HG02840 (cell line): ENCODE measurements around the gene CAV2.

Source experiments
- ATAC-seq: cut with Tn5 transposase; IDR thresholded peaks from one replicate; pipeline ENCODE4 v1.9.1; 2021; ENCODE audit warnings: mild to moderate bottlenecking, moderate library complexity, moderate number of reproducible peaks; ENCODE audit not compliant: unreplicated experiment, low FRiP score

The CAV2 gene

GRCh38 chr7:116494472-116494871 is 5.1 kb upstream of the CAV2 start:
- ATAC-seq = no peak

DNA sequence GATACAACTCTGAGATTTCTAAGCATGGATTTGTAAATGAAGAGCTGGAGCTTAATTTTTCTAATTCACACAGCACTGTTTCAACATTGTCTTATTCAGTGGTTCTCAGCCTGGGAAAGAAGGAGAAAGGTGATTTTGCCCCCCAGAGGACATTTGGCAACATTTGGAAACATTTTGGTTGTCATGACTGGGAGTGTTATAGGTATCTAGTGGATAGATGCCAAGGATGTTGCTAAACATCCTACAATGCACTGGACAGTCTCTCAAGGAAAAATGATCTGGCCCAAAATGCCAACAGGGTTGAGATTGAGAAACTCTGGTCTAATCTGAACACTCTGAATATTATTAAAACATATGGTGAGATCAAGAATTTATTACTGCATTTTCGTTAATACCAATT is 3.8 kb upstream of the CAV2 start:
- no peak for ATAC-seq

DNA sequence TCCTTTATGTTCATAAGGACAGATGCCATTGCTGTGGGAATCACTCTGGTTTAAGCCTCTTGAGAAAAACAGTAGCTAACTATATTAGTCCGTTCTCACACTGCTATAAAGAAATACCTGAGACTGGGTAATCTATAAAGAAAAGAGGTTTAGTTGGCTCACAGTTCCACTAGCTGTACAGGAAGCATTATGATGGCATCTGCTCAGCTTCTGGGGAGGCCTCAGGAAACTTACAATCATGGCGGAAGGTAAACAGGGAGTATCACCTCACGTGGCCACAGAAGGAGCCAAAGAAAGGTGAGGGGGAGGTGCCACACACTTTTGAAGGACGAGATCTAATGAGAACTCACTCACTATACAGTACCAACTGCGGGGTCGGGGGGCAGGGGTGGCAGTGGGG is 2.9 kb upstream of the CAV2 start:
- no peak for ATAC-seq

GRCh38 chr7:116497708-116498107 is 1.8 kb upstream of the CAV2 start:
- ATAC-seq = no peak

GRCh38 chr7:116500078-116500853 is 728 bp downstream of the CAV2 start:
- ATAC-seq = no peak

- ATAC-seq = no peak
Measured at GRCh38 chr7:116501425-116502167, 2.1 kb downstream of the CAV2 start.

GRCh38 chr7:116502201-116503096 is 2.9 kb downstream of the CAV2 start:
- no peak for ATAC-seq

GRCh38 chr7:116503835-116504234 is 4.3 kb downstream of the CAV2 start:
- no peak for ATAC-seq

DNA sequence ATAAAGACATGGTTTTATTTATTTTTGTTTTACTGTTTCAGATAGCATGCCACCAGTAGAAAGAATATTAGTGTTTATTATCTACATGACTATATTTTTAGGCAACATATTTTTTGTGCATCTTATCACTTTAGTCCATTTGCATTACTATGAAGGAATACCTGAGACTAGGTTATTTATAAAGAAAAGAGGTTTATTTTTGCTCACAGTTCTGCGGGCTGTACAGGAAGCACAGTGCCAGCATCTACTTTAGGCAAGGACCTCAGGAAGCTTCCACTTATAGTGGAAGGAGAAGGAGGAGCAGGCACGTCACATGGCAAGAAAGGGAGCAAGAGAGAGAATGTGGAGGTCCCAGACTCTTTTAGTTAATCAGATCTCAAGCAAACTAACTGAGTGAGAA is 5.7 kb downstream of the CAV2 start:
- ATAC-seq = no peak

DNA sequence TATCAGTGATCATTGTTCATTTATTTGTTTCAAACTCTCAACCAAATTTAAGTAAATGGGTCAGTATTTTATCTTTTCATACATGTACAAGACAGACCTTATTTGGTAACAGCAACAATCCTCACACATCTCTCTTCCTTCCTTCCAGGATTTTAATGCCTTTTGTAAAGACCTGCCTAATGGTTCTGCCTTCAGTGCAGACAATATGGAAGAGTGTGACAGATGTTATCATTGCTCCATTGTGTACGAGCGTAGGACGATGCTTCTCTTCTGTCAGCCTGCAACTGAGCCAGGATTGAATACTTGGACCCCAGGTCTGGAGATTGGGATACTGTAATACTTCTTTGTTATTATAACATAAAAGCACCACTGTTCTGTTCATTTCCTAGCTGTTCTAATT is 6.3 kb downstream of the CAV2 start:
- no peak for ATAC-seq

DNA sequence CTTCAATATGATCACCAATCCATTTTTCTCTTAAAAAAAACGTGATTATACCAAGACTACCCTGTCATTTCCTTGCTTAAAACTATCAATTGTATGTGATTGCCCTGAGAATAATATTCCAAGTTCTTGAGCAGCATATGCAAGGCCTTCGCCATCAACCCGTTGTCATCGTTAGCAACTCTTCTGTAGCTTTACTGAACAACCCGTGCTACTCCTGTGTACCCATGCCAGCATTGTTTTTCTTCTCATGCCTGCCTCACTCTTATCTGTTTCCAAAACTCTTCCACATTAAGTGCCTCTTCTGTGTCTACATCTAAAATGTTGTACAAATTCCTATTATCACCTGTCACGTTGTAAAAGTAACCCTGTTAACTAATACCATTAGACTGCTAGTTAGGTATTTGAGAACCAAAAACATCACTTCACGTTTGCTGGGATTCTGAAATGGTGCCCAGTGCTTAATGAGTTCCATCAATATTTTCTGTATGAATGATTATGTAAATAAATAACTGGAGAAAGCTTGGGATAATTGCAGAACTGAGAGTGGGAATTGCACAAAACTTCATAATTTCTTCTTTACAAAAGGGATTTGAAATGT is 10.5 kb downstream of the CAV2 start:
- no peak for ATAC-seq

DNA sequence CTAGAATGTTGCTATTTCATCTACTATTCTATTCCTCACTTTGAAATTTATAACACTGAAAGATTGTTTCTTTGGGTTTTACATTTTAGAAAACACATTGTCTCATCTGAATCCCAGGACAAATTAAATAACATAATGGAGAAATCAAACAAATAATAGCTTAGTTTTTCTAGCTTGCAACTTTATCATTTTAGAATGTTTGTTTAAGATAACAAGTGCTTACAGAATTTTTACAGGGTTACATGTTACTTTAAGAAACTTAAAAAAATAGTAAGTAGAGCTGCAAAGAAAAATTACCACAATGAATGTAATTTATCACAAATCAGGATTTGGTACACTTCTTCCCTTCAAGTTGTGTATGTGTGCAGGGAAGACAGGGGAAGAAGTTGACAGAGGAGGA is 11.3 kb downstream of the CAV2 start:
- no peak for ATAC-seq

DNA sequence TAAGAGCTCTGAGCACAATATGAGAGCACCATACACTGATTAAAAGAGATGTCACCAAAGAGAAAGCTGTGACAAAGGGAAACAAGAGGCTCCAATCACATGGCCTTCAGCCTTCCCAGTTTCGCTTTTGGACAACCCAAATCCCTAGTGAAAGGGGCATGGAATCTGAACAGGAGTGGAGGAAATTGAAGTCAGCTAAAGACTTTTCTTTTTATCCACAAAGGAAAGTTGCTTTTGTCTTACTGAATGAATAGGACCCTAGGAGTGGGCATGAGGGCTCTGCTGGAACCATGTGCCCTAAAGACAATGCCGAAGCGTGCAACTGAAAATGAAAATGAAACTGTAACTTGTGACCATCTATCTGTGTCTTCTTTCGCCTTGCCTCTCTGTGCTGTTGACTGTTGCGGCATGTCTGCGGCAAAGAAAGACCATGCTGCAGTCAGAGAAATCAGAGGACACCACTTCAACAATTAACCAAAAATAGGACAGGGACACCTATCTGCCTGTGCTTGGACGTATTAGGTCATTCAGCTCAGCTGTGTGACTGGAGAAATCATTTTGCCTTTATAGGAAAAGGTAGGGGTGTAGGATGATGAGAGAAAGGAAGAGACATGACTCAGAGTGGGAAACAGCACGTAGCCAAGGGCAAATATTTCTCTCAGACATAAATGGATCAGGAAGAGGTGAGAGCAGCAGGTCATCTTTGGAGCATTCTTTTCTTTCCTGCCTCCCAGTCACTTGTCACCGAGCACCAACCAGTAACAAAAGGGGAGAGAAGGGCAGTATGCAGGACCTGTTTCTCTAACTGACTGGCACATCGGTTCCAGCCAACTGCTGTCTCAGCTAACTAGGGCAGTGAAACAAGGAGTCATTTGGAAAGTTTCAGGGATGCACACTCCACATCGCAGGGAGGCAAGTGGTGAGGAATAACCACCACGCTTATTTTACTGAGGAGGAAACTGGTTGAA is 12.3 kb downstream of the CAV2 start:
- ATAC-seq = peak; percentile 92

- no peak for ATAC-seq
Measured at GRCh38 chr7:116512520-116513188, 13.1 kb downstream of the CAV2 start.

GRCh38 chr7:116515584-116515983 is 16.0 kb downstream of the CAV2 start:
- no peak for ATAC-seq

DNA sequence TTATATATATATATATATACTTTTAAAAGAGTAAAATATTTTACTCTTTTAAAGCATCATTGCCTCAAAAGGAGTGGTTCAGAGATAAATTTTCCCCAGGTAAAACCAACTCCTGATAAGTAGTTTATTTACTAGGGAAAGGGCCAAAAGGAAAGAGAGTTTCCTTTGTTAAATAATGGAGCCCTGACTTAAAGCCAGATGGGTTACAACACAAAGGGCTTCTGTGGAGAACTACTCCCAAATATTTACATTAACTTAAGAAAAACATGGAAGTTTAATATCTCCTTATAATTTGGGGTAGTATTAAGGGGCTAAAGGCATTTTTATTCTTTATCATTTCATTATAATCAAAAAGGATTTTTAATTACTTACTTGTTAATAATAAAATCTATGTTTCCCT is 16.8 kb downstream of the CAV2 start:
- ATAC-seq = no peak

GRCh38 chr7:116517626-116518025 is 18.1 kb downstream of the CAV2 start:
- ATAC-seq = no peak

DNA sequence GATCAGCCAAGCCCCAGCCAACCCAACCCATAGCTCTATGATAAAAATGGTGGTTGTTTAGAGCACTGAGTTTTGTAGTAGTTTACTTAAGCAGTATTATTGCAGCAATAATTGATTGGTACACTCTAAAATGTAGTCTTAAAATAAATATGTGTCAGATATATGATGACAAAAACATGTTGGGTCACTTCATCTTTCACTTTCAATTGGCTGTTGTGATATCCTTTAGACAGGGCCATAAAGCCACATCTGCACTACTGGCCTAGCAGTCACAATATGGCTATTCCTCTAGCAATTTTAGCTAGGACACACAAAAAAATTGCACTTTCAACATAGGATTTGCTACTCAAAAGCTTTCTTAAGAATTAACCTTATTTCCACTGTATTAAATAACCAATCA is 19.4 kb downstream of the CAV2 start:
- ATAC-seq = no peak

- ATAC-seq = no peak
Measured at GRCh38 chr7:116521046-116521664, 21.6 kb downstream of the CAV2 start.
